ENCODE data around the gene FAM133A.

GRCh38 chrX:93695981-93696380 lies 22.0 kb downstream of the FAM133A start:
- TF ChIP-seq TCF4 (CRISPR knock-in tag; IDR thresholded peaks at IDR 0.05; ENCODE audit: borderline replicate concordance) (no peak), PPARA (CRISPR knock-in tag; IDR thresholded peaks at IDR 0.05; ENCODE audit: borderline replicate concordance) (no peak), ZNF70 (CRISPR knock-in tag; IDR thresholded peaks at IDR 0.05) (no peak), BACH2 (CRISPR knock-in tag; IDR thresholded peaks at IDR 0.05; ENCODE audit: borderline replicate concordance) (no peak), PATZ1 (CRISPR knock-in tag; IDR thresholded peaks at IDR 0.05; ENCODE audit: borderline replicate concordance) (no peak), GLIS3 (CRISPR knock-in tag; IDR thresholded peaks at IDR 0.05) (no peak), ESRRG (CRISPR knock-in tag; IDR thresholded peaks at IDR 0.05) (no peak)
